ENCODE results near the gene BMERB1. TPM values are rescaled to one million over a fixed set of nuclear protein-coding genes. Genes with fewer than 3 reads are reported as not detected.
"Not testable (repeated sequence)": the region's sequence is repeated elsewhere in the genome, so short reads cannot be mapped to it uniquely, and the experiment has no call there.

Gene BMERB1
- total RNA-seq, 4 donors from 2014 or later: 7.0 to 47.9 (median 15.0) TPM

- no peak for DNase-seq
- H3K36me3 ChIP-seq: peaks cover 0 to 96% (median 6%) of the 10 kb centered on the region in 3 donors
- TF ChIP-seq CTCF (IDR thresholded peaks at IDR 0.05): no peak
- no peak for TF ChIP-seq POLR2A (IDR thresholded peaks at IDR 0.05)
- H3K4me3 ChIP-seq: no peak overlapping the region
- H3K27ac ChIP-seq: no peak overlapping the region
- H3K4me1 ChIP-seq: no peaks in the 10 kb centered on the region
- H3K9me3 ChIP-seq: no peaks in the 10 kb centered on the region
- H3K27me3 ChIP-seq: no peaks in the 10 kb centered on the region
Measured at GRCh38 chr16:15602285-15603044, 168.1 kb downstream of the BMERB1 start.

GRCh38 chr16:15604460-15605440, 170.4 kb downstream of the BMERB1 start:
- Histone ChIP-seq H3K27ac (no peak overlapping the region), H3K36me3 (peaks cover 0 to 96% (median 6%) of the 10 kb centered on the region in 3 donors), H3K4me3 (no peak overlapping the region), H3K27me3 (no peaks in the 10 kb centered on the region), H3K4me1 (no peaks in the 10 kb centered on the region), H3K9me3 (no peaks in the 10 kb centered on the region)
- DNase-seq: no peak
- TF ChIP-seq POLR2A (IDR thresholded peaks at IDR 0.05): no peak

- no peak for DNase-seq
- Histone ChIP-seq H3K4me1 (no peaks in the 10 kb centered on the region), H3K27ac (no peak overlapping the region), H3K27me3 (no peaks in the 10 kb centered on the region), H3K36me3 (peaks cover 0 to 96% (median 6%) of the 10 kb centered on the region in 3 donors), H3K4me3 (no peak overlapping the region), H3K9me3 (no peaks in the 10 kb centered on the region)
- TF ChIP-seq CTCF (IDR thresholded peaks at IDR 0.05): no peak
- no peak for TF ChIP-seq POLR2A (IDR thresholded peaks at IDR 0.05)
Measured at GRCh38 chr16:15605839-15606517, 171.6 kb downstream of the BMERB1 start.

- no peak for DNase-seq
- no peak overlapping the region for H3K4me3 ChIP-seq
- H3K27ac ChIP-seq: no peak overlapping the region
- H3K9me3 ChIP-seq: no peaks in the 10 kb centered on the region
- peaks cover 0 to 96% (median 6%) of the 10 kb centered on the region in 3 donors for H3K36me3 ChIP-seq
- TF ChIP-seq CTCF (IDR thresholded peaks at IDR 0.05) (no peak), POLR2A (IDR thresholded peaks at IDR 0.05) (no peak)
- H3K4me1 ChIP-seq: no peaks in the 10 kb centered on the region
- H3K27me3 ChIP-seq: no peaks in the 10 kb centered on the region
Measured at GRCh38 chr16:15606518-15607220, 172.3 kb downstream of the BMERB1 start.

GRCh38 chr16:15607221-15607699, 172.9 kb downstream of the BMERB1 start:
- not testable (repeated sequence) for H3K4me1 ChIP-seq

More at GRCh38 chr16:15607221-15607699, 172.9 kb downstream of the BMERB1 start:
- not testable (repeated sequence) for H3K9me3 ChIP-seq, H3K27me3 ChIP-seq, H3K27ac ChIP-seq, DNase-seq, H3K4me3 ChIP-seq
- H3K36me3 ChIP-seq: peaks cover 0 to 96% (median 6%) of the 10 kb centered on the region in 3 donors
